K562 (cell line): Measurements from ENCODE around the gene WDHD1. TPM values are rescaled to one million over a fixed set of nuclear protein-coding genes. Genes with fewer than 3 reads are reported as not detected.

Experiments used
- ATF7 ChIP-seq: fragments of 450-650 bp; IDR thresholded peaks from 2 replicates; pipeline ENCODE4 v1.7.1; 2014; ENCODE audit warnings: mild to moderate bottlenecking, moderate library complexity
- CREB1 ChIP-seq, 2 experiments: sonication (generic) in 1 of 2; formaldehyde crosslinking in 1 of 2; IDR thresholded peaks; 2 replicates each; pipeline versions ENCODE4 v1.6.1 to v1.8.0; 2012 to 2022; ENCODE audit warnings: inconsistent platforms in 1 of 2, mild to moderate bottlenecking in 1 of 2, missing genetic modification reagents in 1 of 2, moderate library complexity in 1 of 2
- CREM ChIP-seq: IDR thresholded peaks from 2 replicates; pipeline ENCODE4 v1.6.1; 2014; ENCODE audit warnings: antibody characterized with exemption, low read depth
- KDM5B ChIP-seq: fragments of 200-600 bp; sonication (generic); IDR thresholded peaks from 2 replicates; pipeline ENCODE4 v1.6.1; 2012; ENCODE audit warnings: low read depth, mild to moderate bottlenecking, moderate library complexity, low read length, control low read depth, inconsistent platforms; ENCODE audit not compliant: insufficient replicate concordance
- MAZ ChIP-seq, 2 experiments: fragments of 450-650 bp in 1 of 2; sonication (generic) in 1 of 2; formaldehyde crosslinking; IDR thresholded peaks in 1 of 2; conservative IDR thresholded peaks in 1 of 2; 2 replicates each; pipeline versions ENCODE4 v1.4.0 to v1.5.0; 2020; ENCODE audit warnings: mild to moderate bottlenecking in 1 of 2, missing genetic modification reagents in 1 of 2
- MYC ChIP-seq, 2 experiments: fragments of 250-450 bp in 1 of 2; sonication (Bioruptor Pico) in 1 of 2; IDR thresholded peaks; 2 replicates each; pipeline versions ENCODE4 v1.5.1 to v1.6.1; 2012 to 2021; ENCODE audit warnings: low read depth in 2 of 2, borderline replicate concordance in 1 of 2, improper control_type of control experiment in 1 of 2, low read length in 1 of 2, mild to moderate bottlenecking in 1 of 2, moderate library complexity in 1 of 2
- POLR2B ChIP-seq: fragments of 450-650 bp; IDR thresholded peaks from 2 replicates; pipeline ENCODE4 v1.6.1; 2018; ENCODE audit warnings: low read depth; ENCODE audit not compliant: partially characterized antibody
- POLR2G ChIP-seq: fragments of 200-400 bp; formaldehyde crosslinking; IDR thresholded peaks from 2 replicates; pipeline ENCODE4 v1.6.1; 2017; ENCODE audit warnings: low read depth, mild to moderate bottlenecking, antibody characterized with exemption, low read length, moderate library complexity
- PRPF4 ChIP-seq: fragments of 200-400 bp; formaldehyde crosslinking; IDR thresholded peaks from one replicate; pipeline ENCODE4 v1.6.1; 2017; ENCODE audit warnings: low read length, low read depth, mild to moderate bottlenecking; ENCODE audit not compliant: insufficient read depth, poor library complexity, severe bottlenecking
- TAF1 ChIP-seq: IDR thresholded peaks from 2 replicates; pipeline ENCODE4 v1.6.1; 2011; ENCODE audit warnings: mild to moderate bottlenecking, low read length, moderate library complexity; ENCODE audit not compliant: insufficient read depth, control insufficient read depth, severe bottlenecking; ENCODE audit errors: extremely low read depth
- TBP ChIP-seq: optimal IDR thresholded peaks from 2 replicates; pipeline ENCODE3; 2011; ENCODE audit warnings: low read depth, low read length, improper control_type of control experiment
- ZFX ChIP-seq: sonication (generic); formaldehyde crosslinking; IDR thresholded peaks from 2 replicates; pipeline ENCODE4 v1.8.0; 2022; ENCODE audit warnings: mild to moderate bottlenecking, missing genetic modification reagents, moderate library complexity
- ZNF124 ChIP-seq: sonication (generic); formaldehyde crosslinking; IDR thresholded peaks from 2 replicates; pipeline ENCODE4 v1.8.1; 2022; ENCODE audit warnings: missing genetic modification reagents
- ZNF134 ChIP-seq: fragments of 250-450 bp; sonication (Bioruptor Pico); conservative IDR thresholded peaks from 2 replicates; pipeline ENCODE4 v1.4.0; 2020
- polyA plus RNA-seq, 8 experiments: library from polyadenylated mRNA; depleted of rRNA in 4 of 8; stranded (reverse) in 5 of 8; unstranded in 3 of 8; fragments of >200 nt; fragmentation: Nextera tagmentation in 2 of 8; fragmentation: Illumina TruSeq in 1 of 8; extraction: Ambion mirVana in 2 of 8; extraction: Trizol in 1 of 8; gene quantifications; 2 replicates each; pipeline versions ENCODE4 v1.2.1 to v1.2.3, GENCODE V29; 2011 to 2014; ENCODE audit warnings: inconsistent platforms in 1 of 8, missing spikeins in 1 of 8
- total RNA-seq, 7 experiments: library from RNA; depleted of rRNA in 6 of 7; stranded (reverse); fragments of >200 nt in 6 of 7; fragmentation: Illumina TruSeq in 2 of 7; extraction: Trizol in 2 of 7; gene quantifications; 2 replicates each; pipeline versions ENCODE4 v1.2.1 to v1.2.3, GENCODE V29; 2011 to 2021; ENCODE audit warnings: low replicate concordance in 1 of 7
- TF ChIP-seq, protein P1 (sequence below): fragments of 250-450 bp; sonication (Bioruptor Pico); IDR thresholded peaks from 2 replicates; pipeline ENCODE4 v1.4.0; 2020; ENCODE audit warnings: mild to moderate bottlenecking, moderate library complexity, borderline replicate concordance
- TF ChIP-seq, protein P2 (sequence below): fragments of 200-800 bp; sonication (Bioruptor generic); IDR thresholded peaks from 2 replicates; pipeline ENCODE4 v1.6.1; 2017; ENCODE audit warnings: missing genetic modification characterization, missing compliant biosample characterization
- TF ChIP-seq, protein P3 (sequence below): fragments of 250-450 bp; sonication (Bioruptor Pico); IDR thresholded peaks from 2 replicates; pipeline ENCODE4 v1.5.0; 2020; ENCODE audit warnings: mild to moderate bottlenecking, borderline replicate concordance

Gene WDHD1
- total and polyA plus RNA-seq, 9 of the 15 experiments (the other 6 are each of a cell fraction or from before 2014, with no cell fraction given): 11.7 to 39.1 (median 30.0) TPM

DNA sequence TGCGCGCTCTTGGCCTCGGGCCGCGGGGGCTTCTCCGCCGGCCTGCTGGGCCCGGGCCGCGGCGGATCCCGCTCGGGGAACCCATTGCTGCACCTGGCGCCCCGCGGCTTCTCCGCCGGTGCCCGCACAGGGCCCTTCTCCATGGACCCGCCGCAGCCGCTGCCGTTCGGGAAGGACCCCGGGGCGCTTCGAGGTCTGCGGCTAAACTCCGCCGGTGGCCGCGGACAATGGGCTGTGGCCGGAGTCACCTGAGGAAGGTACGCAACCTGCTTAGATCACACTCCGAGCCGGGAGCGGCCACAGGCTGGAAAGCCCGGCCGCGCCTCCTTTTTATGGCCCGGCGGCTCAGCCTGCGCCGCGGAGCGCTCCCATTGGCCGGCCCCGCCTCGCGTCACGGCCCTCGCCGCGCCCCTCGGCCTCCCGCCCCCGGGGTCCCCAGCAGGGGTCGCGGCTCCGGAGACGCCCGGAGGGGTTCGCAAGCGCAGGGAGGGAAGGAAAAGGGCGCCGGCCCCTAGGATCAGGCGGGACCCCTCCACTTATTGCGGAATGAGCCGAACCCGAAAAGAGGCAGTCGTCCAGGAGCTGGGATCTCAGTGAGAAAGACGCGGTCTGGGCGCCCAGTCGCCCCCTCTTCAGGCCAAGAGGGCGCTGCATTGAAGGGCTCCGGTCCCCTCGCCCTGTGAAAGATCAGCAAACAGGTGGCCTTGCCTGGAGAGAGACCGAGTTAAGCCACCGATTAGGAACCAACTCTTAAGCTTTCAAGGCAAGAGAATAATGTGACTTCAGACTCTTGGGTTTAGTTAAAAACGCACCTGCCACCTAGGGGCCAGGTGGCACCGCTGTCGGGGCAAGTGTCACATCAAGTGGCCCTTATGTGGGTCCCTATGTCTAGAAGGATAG, 124.1 kb downstream of the WDHD1 start, which contains the start of gene GCH1 (continued):
- TF ChIP-seq KDM5B: peak; percentile 88
- peak; percentile 62 for TF ChIP-seq ZFX (CRISPR knock-in tag)
- TF ChIP-seq, protein P1, sequence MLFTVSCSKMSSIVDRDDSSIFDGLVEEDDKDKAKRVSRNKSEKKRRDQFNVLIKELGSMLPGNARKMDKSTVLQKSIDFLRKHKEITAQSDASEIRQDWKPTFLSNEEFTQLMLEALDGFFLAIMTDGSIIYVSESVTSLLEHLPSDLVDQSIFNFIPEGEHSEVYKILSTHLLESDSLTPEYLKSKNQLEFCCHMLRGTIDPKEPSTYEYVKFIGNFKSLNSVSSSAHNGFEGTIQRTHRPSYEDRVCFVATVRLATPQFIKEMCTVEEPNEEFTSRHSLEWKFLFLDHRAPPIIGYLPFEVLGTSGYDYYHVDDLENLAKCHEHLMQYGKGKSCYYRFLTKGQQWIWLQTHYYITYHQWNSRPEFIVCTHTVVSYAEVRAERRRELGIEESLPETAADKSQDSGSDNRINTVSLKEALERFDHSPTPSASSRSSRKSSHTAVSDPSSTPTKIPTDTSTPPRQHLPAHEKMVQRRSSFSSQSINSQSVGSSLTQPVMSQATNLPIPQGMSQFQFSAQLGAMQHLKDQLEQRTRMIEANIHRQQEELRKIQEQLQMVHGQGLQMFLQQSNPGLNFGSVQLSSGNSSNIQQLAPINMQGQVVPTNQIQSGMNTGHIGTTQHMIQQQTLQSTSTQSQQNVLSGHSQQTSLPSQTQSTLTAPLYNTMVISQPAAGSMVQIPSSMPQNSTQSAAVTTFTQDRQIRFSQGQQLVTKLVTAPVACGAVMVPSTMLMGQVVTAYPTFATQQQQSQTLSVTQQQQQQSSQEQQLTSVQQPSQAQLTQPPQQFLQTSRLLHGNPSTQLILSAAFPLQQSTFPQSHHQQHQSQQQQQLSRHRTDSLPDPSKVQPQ (CRISPR knock-in tag): no peak
- 0 out of 2 replicates have a peak, but pooled peaks have one; percentile 38 for TF ChIP-seq CREB1 (IDR thresholded peaks at IDR 0.05)
- TF ChIP-seq CREB1 (CRISPR knock-in tag; IDR thresholded peaks at IDR 0.05): 0 out of 2 replicates have a peak, but pooled peaks have one; percentile 29
- 0 out of 2 replicates have a peak, but pooled peaks have one; percentile 15 for TF ChIP-seq ATF7
- peak; percentile 91 for TF ChIP-seq TBP
- TF ChIP-seq ZNF124: no peak
- 0 out of 2 replicates have a peak, but pooled peaks have one; percentile 18 for TF ChIP-seq MYC (IDR thresholded peaks at IDR 0.05; ENCODE audit: low read depth, low read length)
- TF ChIP-seq MYC (CRISPR knock-in tag; IDR thresholded peaks at IDR 0.05; ENCODE audit: borderline replicate concordance, low read depth): no peak
- TF ChIP-seq MAZ (CRISPR knock-in tag; conservative IDR thresholded peaks at IDR 0.05 in 1 of 2, IDR thresholded peaks at IDR 0.05 in 1 of 2): peak; percentile 59 to 61; a peak in 3 of 4 replicates
- TF ChIP-seq, protein P2, sequence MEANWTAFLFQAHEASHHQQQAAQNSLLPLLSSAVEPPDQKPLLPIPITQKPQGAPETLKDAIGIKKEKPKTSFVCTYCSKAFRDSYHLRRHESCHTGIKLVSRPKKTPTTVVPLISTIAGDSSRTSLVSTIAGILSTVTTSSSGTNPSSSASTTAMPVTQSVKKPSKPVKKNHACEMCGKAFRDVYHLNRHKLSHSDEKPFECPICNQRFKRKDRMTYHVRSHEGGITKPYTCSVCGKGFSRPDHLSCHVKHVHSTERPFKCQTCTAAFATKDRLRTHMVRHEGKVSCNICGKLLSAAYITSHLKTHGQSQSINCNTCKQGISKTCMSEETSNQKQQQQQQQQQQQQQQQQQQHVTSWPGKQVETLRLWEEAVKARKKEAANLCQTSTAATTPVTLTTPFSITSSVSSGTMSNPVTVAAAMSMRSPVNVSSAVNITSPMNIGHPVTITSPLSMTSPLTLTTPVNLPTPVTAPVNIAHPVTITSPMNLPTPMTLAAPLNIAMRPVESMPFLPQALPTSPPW (CRISPR knock-in tag): 0 out of 2 replicates have a peak, but pooled peaks have one; percentile 43
- no peak for TF ChIP-seq ZNF134
- peak; percentile 43; the same call in 1 of the 2 replicates for TF ChIP-seq CREM
- TF ChIP-seq, protein P3, sequence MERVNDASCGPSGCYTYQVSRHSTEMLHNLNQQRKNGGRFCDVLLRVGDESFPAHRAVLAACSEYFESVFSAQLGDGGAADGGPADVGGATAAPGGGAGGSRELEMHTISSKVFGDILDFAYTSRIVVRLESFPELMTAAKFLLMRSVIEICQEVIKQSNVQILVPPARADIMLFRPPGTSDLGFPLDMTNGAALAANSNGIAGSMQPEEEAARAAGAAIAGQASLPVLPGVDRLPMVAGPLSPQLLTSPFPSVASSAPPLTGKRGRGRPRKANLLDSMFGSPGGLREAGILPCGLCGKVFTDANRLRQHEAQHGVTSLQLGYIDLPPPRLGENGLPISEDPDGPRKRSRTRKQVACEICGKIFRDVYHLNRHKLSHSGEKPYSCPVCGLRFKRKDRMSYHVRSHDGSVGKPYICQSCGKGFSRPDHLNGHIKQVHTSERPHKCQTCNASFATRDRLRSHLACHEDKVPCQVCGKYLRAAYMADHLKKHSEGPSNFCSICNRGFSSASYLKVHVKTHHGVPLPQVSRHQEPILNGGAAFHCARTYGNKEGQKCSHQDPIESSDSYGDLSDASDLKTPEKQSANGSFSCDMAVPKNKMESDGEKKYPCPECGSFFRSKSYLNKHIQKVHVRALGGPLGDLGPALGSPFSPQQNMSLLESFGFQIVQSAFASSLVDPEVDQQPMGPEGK (CRISPR knock-in tag): no peak
- peak; percentile 44 for TF ChIP-seq POLR2B
- TF ChIP-seq POLR2G: peak; percentile 96
- peak; percentile 30 for TF ChIP-seq TAF1
- peak; percentile 2 for TF ChIP-seq PRPF4
